HCT116 (cell line): Measurements from ENCODE around the gene MEGF6. TPM values are rescaled to one million over a fixed set of nuclear protein-coding genes. Genes with fewer than 3 reads are reported as not detected.

ENCODE experiments used
- ATAC-seq: fragments of 200-7000 bp; cut with Tn5 transposase; 2 replicates; pipeline ENCODE4 v1.9.1; 2020; ENCODE audit warnings: mild to moderate bottlenecking, moderate library complexity
- BruUV-seq: library from RNA; stranded (reverse); fragments of 400-500 nt; replicated peaks from 2 replicates; lab custom pipeline; 2021; lab: Mats Ljungman, UMichigan
- CTCF ChIA-PET: fragments of 300-600 bp; sonication (Branson Sonifier 250); formaldehyde crosslinking; loops from one replicate; lab custom pipeline; 2021; ENCODE audit warnings: antibody characterized with exemption; lab: Charles Lee
- POLR2A ChIA-PET: fragments of 300-600, 350-600 bp; sonication (Branson Sonifier 250); formaldehyde crosslinking; loops from one replicate; lab custom pipeline; 2021; ENCODE audit warnings: antibody characterized with exemption; lab: Charles Lee
- RAD21 ChIA-PET, 2 experiments: fragments of 300-600 bp; sonication (Branson Sonifier 250); formaldehyde crosslinking; loops; one replicate each; lab custom pipeline; 2023; ENCODE audit warnings: low total read pairs in 2 of 2; ENCODE audit not compliant: uncharacterized antibody in 2 of 2, unreplicated experiment in 2 of 2, low non-redundant PET in 1 of 2; lab: Charles Lee
- DNase-seq: peaks from one replicate; pipeline ENCODE4 v3.0.0-alpha.2; 2010; ENCODE audit warnings: low read depth, low spot score
- H2AFZ ChIP-seq: fragments of 200-600 bp; shearing (Covaris generic), sonication (generic); 2 replicates; pipeline ENCODE4 v1.6.1; 2017; ENCODE audit warnings: low read depth, mixed run types, mixed read lengths, antibody characterized with exemption, low read length; ENCODE audit not compliant: poor library complexity, severe bottlenecking
- H3K27ac ChIP-seq: 2 replicates; pipeline ENCODE4 v1.5.1; 2012; ENCODE audit warnings: low read depth, low read length
- H3K27me3 ChIP-seq: fragments of 200-600 bp; sonication (generic); 2 replicates; pipeline ENCODE4 v1.6.1; 2016; ENCODE audit warnings: mixed run types, low read length, mixed read lengths; ENCODE audit not compliant: insufficient read depth
- H3K36me3 ChIP-seq, 2 experiments: fragments of 200-500 bp in 1 of 2; fragments of 200-600 bp in 1 of 2; sonication (Bioruptor generic) in 1 of 2; sonication (generic) in 1 of 2; 2 replicates each; pipeline versions ENCODE4 v1.5.1 to v1.6.1; 2014 to 2016; ENCODE audit warnings: low read length in 2 of 2, inconsistent platforms in 1 of 2, mixed read lengths in 1 of 2, mixed run types in 1 of 2; ENCODE audit not compliant: insufficient read depth in 2 of 2, control insufficient read depth in 1 of 2
- H3K4me1 ChIP-seq, 2 experiments: fragments of 200-600 bp in 1 of 2; sonication (generic) in 1 of 2; 2 replicates each; pipeline versions ENCODE4 v1.5.1 to v1.6.1; 2012 to 2017; ENCODE audit warnings: low read length in 2 of 2, inconsistent platforms in 1 of 2, mild to moderate bottlenecking in 1 of 2, mixed read lengths in 1 of 2, mixed run types in 1 of 2, moderate library complexity in 1 of 2; ENCODE audit not compliant: insufficient read depth in 2 of 2, control insufficient read depth in 1 of 2
- H3K4me2 ChIP-seq: fragments of 200-600 bp; sonication (generic); 2 replicates; pipeline ENCODE4 v1.6.1; 2017; ENCODE audit warnings: mixed run types, low read length, mixed read lengths
- H3K4me3 ChIP-seq, 2 experiments: fragments of 200-600 bp in 1 of 2; sonication (generic) in 1 of 2; replicated peaks in 1 of 2; 2 replicates each; pipeline ENCODE4 v1.5.1; 2011 to 2016; ENCODE audit warnings: low read length in 2 of 2, control low read depth in 1 of 2, low read depth in 1 of 2, mild to moderate bottlenecking in 1 of 2, mixed read lengths in 1 of 2, mixed run types in 1 of 2
- H3K79me2 ChIP-seq: fragments of 200-600 bp; sonication (generic); 2 replicates; pipeline ENCODE4 v1.6.1; 2017; ENCODE audit warnings: mild to moderate bottlenecking, mixed run types, low read length, moderate library complexity, mixed read lengths; ENCODE audit not compliant: insufficient read depth
- H3K9ac ChIP-seq: fragments of 200-600 bp; sonication (generic); 2 replicates; pipeline ENCODE4 v1.6.1; 2016; ENCODE audit warnings: low read length, mixed read lengths
- H3K9me2 ChIP-seq: fragments of 200-600 bp; sonication (generic), shearing (Covaris generic); 2 replicates; pipeline ENCODE4 v1.6.1; 2017; ENCODE audit warnings: mixed run types, mild to moderate bottlenecking, moderate library complexity; ENCODE audit not compliant: insufficient read depth
- H3K9me3 ChIP-seq, 2 experiments: fragments of 200-500 bp in 1 of 2; fragments of 200-600 bp in 1 of 2; sonication (Bioruptor generic) in 1 of 2; sonication (generic) in 1 of 2; 2 replicates each; pipeline ENCODE4 v1.6.1; 2014 to 2017; ENCODE audit warnings: low read length in 2 of 2, mixed read lengths in 2 of 2, inconsistent platforms in 1 of 2, low read depth in 1 of 2, mild to moderate bottlenecking in 1 of 2, mixed run types in 1 of 2, moderate library complexity in 1 of 2; ENCODE audit not compliant: control insufficient read depth in 1 of 2, insufficient read depth in 1 of 2
- H4K20me1 ChIP-seq: fragments of 200-600 bp; sonication (generic), shearing (Covaris generic); 2 replicates; pipeline ENCODE4 v1.6.1; 2017; ENCODE audit warnings: mixed run types, mild to moderate bottlenecking, moderate library complexity; ENCODE audit not compliant: insufficient read depth
- ATF3 ChIP-seq: IDR thresholded peaks from 2 replicates; pipeline ENCODE4 v1.6.1; 2012
- ELF1 ChIP-seq: IDR thresholded peaks from 2 replicates; pipeline ENCODE4 v1.6.1; 2012; ENCODE audit warnings: low read depth, borderline replicate concordance
- EZH2 ChIP-seq: fragments of 200-600 bp; sonication (generic); IDR thresholded peaks from 2 replicates; pipeline ENCODE4 v1.6.1; 2017; ENCODE audit warnings: antibody characterized with exemption, mixed run types
- FOSL1 ChIP-seq: IDR thresholded peaks from 2 replicates; pipeline ENCODE4 v1.6.1; 2012; ENCODE audit warnings: low read depth
- JUND ChIP-seq: IDR thresholded peaks from 2 replicates; pipeline ENCODE4 v1.6.1; 2012
- POLR2A ChIP-seq: IDR thresholded peaks from 2 replicates; pipeline ENCODE4 v1.7.0; 2011; ENCODE audit warnings: borderline replicate concordance; ENCODE audit not compliant: insufficient read depth, insufficient read length; ENCODE audit errors: extremely low read depth
- REST ChIP-seq: IDR thresholded peaks from 2 replicates; pipeline ENCODE4 v1.6.1; 2012; ENCODE audit warnings: low read depth
- SIN3A ChIP-seq: IDR thresholded peaks from 2 replicates; pipeline ENCODE4 v1.6.1; 2012; ENCODE audit warnings: low read depth
- SRF ChIP-seq: IDR thresholded peaks from 2 replicates; pipeline ENCODE4 v1.6.1; 2012; ENCODE audit warnings: low read depth
- TCF7L2 ChIP-seq: IDR thresholded peaks from 2 replicates; pipeline ENCODE4 v1.7.0; 2011; ENCODE audit warnings: borderline replicate concordance, inconsistent platforms; ENCODE audit not compliant: insufficient read depth, insufficient read length; ENCODE audit errors: extremely low read depth
- ZNF274 ChIP-seq: fragments of 200-500 bp; sonication (Bioruptor generic); IDR thresholded peaks from 2 replicates; pipeline ENCODE4 v1.6.1; 2014; ENCODE audit warnings: mild to moderate bottlenecking, low read depth, low read length, inconsistent platforms
- intact Hi-C: fragments of 100-400 bp; cut with micrococcal nuclease; formaldehyde crosslinking; loops from 2 replicates; pipeline ENCODE4 v1.10.0; 2022
- total RNA-seq: library from RNA; stranded (reverse); gene quantifications from one replicate; pipeline ENCODE4 v1.2.1, GENCODE V29; 2021; ENCODE audit not compliant: unreplicated experiment
- TF ChIP-seq, protein P1 (sequence below), 3 experiments: fragments of 200-600 bp in 1 of 3; sonication (generic) in 1 of 3; IDR thresholded peaks in 2 of 3; conservative IDR thresholded peaks in 1 of 3; 2 replicates each; pipeline ENCODE4 v1.5.1; 2012 to 2017; ENCODE audit warnings: low read depth in 2 of 3, low read length in 2 of 3, antibody characterized with exemption in 1 of 3, borderline replicate concordance in 1 of 3, control low read depth in 1 of 3, mild to moderate bottlenecking in 1 of 3, mixed read lengths in 1 of 3, mixed run types in 1 of 3, moderate library complexity in 1 of 3; ENCODE audit not compliant: insufficient read depth in 1 of 3
- TF ChIP-seq, protein P2 (sequence below): IDR thresholded peaks from 2 replicates; pipeline ENCODE4 v1.6.1; 2011; ENCODE audit warnings: mild to moderate bottlenecking, low read length, moderate library complexity; ENCODE audit not compliant: insufficient replicate concordance; ENCODE audit errors: extremely low read depth
- TF ChIP-seq, protein P3 (sequence below): IDR thresholded peaks from 2 replicates; pipeline ENCODE4 v1.6.1; 2012

The MEGF6 gene
- total RNA-seq, 1 experiment from 2014 or later = 47.6 TPM

- TF ChIP-seq REST (no peak), SRF (no peak)
These were observed 71.4 kb downstream of the MEGF6 start (continued) for GRCh38 chr1:3539707-3540425.

- no TSS peak for BruUV-seq
- Histone ChIP-seq H3K9me3 (no peaks in the 10 kb centered on the region), H2AFZ (no peak overlapping the region), H3K36me3 (no peaks in the 10 kb centered on the region), H3K4me3 (no peak overlapping the region), H4K20me1 (no peaks in the 10 kb centered on the region), H3K9ac (no peak overlapping the region), H3K79me2 (no peaks in the 10 kb centered on the region), H3K27ac (no peak overlapping the region), H3K27me3 (no peaks in the 10 kb centered on the region), H3K9me2 (no peaks in the 10 kb centered on the region), H3K4me2 (no peak overlapping the region), H3K4me1 (peaks cover 0 to 17% of the 10 kb centered on the region in 2 experiments; a peak in 3 of 4 replicates)
- ChIA-PET POLR2A (no interaction called here), RAD21 (no interaction called here), CTCF (no interaction called here)
- DNase-seq (no peak), ATAC-seq (no peak)
- intact Hi-C loops = no loop called here
- TF ChIP-seq JUND = no peak
- TF ChIP-seq ATF3 = no peak
- TF ChIP-seq EZH2 = no peak
- no peak for TF ChIP-seq FOSL1
- TF ChIP-seq ELF1 = no peak
- TF ChIP-seq POLR2A = no peak
- TF ChIP-seq, protein P1, sequence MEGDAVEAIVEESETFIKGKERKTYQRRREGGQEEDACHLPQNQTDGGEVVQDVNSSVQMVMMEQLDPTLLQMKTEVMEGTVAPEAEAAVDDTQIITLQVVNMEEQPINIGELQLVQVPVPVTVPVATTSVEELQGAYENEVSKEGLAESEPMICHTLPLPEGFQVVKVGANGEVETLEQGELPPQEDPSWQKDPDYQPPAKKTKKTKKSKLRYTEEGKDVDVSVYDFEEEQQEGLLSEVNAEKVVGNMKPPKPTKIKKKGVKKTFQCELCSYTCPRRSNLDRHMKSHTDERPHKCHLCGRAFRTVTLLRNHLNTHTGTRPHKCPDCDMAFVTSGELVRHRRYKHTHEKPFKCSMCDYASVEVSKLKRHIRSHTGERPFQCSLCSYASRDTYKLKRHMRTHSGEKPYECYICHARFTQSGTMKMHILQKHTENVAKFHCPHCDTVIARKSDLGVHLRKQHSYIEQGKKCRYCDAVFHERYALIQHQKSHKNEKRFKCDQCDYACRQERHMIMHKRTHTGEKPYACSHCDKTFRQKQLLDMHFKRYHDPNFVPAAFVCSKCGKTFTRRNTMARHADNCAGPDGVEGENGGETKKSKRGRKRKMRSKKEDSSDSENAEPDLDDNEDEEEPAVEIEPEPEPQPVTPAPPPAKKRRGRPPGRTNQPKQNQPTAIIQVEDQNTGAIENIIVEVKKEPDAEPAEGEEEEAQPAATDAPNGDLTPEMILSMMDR (IDR thresholded peaks at IDR 0.05 in 2 of 3, conservative IDR thresholded peaks at IDR 0.05 in 1 of 3; ENCODE audit: borderline replicate concordance in 1 of 3, insufficient read depth in 1 of 3, low read depth in 2 of 3, low read length in 2 of 3) = no peak
- TF ChIP-seq ZNF274 = no peak
- no peak for TF ChIP-seq SIN3A
- TF ChIP-seq, protein P2, sequence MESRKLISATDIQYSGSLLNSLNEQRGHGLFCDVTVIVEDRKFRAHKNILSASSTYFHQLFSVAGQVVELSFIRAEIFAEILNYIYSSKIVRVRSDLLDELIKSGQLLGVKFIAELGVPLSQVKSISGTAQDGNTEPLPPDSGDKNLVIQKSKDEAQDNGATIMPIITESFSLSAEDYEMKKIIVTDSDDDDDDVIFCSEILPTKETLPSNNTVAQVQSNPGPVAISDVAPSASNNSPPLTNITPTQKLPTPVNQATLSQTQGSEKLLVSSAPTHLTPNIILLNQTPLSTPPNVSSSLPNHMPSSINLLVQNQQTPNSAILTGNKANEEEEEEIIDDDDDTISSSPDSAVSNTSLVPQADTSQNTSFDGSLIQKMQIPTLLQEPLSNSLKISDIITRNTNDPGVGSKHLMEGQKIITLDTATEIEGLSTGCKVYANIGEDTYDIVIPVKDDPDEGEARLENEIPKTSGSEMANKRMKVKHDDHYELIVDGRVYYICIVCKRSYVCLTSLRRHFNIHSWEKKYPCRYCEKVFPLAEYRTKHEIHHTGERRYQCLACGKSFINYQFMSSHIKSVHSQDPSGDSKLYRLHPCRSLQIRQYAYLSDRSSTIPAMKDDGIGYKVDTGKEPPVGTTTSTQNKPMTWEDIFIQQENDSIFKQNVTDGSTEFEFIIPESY = no peak
- no peak for TF ChIP-seq TCF7L2
- TF ChIP-seq, protein P3, sequence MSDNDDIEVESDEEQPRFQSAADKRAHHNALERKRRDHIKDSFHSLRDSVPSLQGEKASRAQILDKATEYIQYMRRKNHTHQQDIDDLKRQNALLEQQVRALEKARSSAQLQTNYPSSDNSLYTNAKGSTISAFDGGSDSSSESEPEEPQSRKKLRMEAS = no peak
These were observed 73.9 kb downstream of the MEGF6 start for GRCh38 chr1:3537359-3537758.
